GM18951 (cell line): ENCODE measurements around the gene EGF.

ENCODE experiments used
- POLR2A ChIP-seq: IDR thresholded peaks from 4 replicates; pipeline ENCODE4 v1.6.1; 2011; ENCODE audit warnings: mild to moderate bottlenecking; ENCODE audit not compliant: insufficient read length, insufficient read depth; ENCODE audit errors: extremely low read depth
- in situ Hi-C: fragments of 300-500 bp; cut with MboI; formaldehyde crosslinking; loops from one replicate; pipeline ENCODE4 v1.12.0; 2022; ENCODE audit warnings: low sequenced_read_pairs, mixed read lengths, inconsistent platforms; ENCODE audit not compliant: unreplicated experiment

The EGF gene

GRCh38 chr4:110002326-110002725 lies 89.6 kb downstream of the EGF start:
- in situ Hi-C loops = loop anchor here (25.0 kb wide), 1 partner anchor 310 kb away; no protein-coding TSS in a partner anchor
- TF ChIP-seq POLR2A = no peak

GRCh38 chr4:110003401-110004187 lies 90.9 kb downstream of the EGF start:
- in situ Hi-C loops = loop anchor here (25.0 kb wide), 1 partner anchor 309 kb away; no protein-coding TSS in a partner anchor
- TF ChIP-seq POLR2A = no peak

- in situ Hi-C loops = loop anchor here (25.0 kb wide), 1 partner anchor 308 kb away; no protein-coding TSS in a partner anchor
- TF ChIP-seq POLR2A = no peak
Measured at GRCh38 chr4:110004556-110004955, 91.9 kb downstream of the EGF start.

GRCh38 chr4:110005461-110006056 lies 92.9 kb downstream of the EGF start:
- in situ Hi-C loops = loop anchor here (25.0 kb wide), 1 partner anchor 307 kb away; no protein-coding TSS in a partner anchor
- TF ChIP-seq POLR2A = no peak

- TF ChIP-seq POLR2A = no peak
- in situ Hi-C loops = loop anchor here (25.0 kb wide), 1 partner anchor 305 kb away; no protein-coding TSS in a partner anchor
Measured at GRCh38 chr4:110007217-110007616, 94.5 kb downstream of the EGF start.

- TF ChIP-seq POLR2A = no peak
- in situ Hi-C loops = loop anchor here (25.0 kb wide), 1 partner anchor 304 kb away; no protein-coding TSS in a partner anchor
Measured at GRCh38 chr4:110008540-110008939, 95.9 kb downstream of the EGF start.

- in situ Hi-C loops = loop anchor here (25.0 kb wide), 1 partner anchor 303 kb away; no protein-coding TSS in a partner anchor
- TF ChIP-seq POLR2A = no peak
Measured at GRCh38 chr4:110009550-110009949, 96.9 kb downstream of the EGF start.

GRCh38 chr4:110010797-110011196 lies 98.1 kb downstream of the EGF start:
- TF ChIP-seq POLR2A = no peak
- in situ Hi-C loops = loop anchor here (25.0 kb wide), 1 partner anchor 302 kb away; no protein-coding TSS in a partner anchor

- in situ Hi-C loops = loop anchor here (25.0 kb wide), 1 partner anchor 299 kb away; no protein-coding TSS in a partner anchor
- no peak for TF ChIP-seq POLR2A
Measured at GRCh38 chr4:110012917-110013316, 100.2 kb downstream of the EGF start.

- TF ChIP-seq POLR2A = no peak
- in situ Hi-C loops = loop anchor here (25.0 kb wide), 1 partner anchor 298 kb away; no protein-coding TSS in a partner anchor
Measured at GRCh38 chr4:110014233-110014632, 101.5 kb downstream of the EGF start.

- no peak for TF ChIP-seq POLR2A
- in situ Hi-C loops = loop anchor here (25.0 kb wide), 1 partner anchor 293 kb away; no protein-coding TSS in a partner anchor
Measured at GRCh38 chr4:110019153-110019552, 106.5 kb downstream of the EGF start.

GRCh38 chr4:110020139-110020538 lies 107.5 kb downstream of the EGF start:
- TF ChIP-seq POLR2A = no peak
- in situ Hi-C loops = loop anchor here (25.0 kb wide), 1 partner anchor 292 kb away; no protein-coding TSS in a partner anchor
